ENCODE data around the gene VWF.

The VWF gene

DNA sequence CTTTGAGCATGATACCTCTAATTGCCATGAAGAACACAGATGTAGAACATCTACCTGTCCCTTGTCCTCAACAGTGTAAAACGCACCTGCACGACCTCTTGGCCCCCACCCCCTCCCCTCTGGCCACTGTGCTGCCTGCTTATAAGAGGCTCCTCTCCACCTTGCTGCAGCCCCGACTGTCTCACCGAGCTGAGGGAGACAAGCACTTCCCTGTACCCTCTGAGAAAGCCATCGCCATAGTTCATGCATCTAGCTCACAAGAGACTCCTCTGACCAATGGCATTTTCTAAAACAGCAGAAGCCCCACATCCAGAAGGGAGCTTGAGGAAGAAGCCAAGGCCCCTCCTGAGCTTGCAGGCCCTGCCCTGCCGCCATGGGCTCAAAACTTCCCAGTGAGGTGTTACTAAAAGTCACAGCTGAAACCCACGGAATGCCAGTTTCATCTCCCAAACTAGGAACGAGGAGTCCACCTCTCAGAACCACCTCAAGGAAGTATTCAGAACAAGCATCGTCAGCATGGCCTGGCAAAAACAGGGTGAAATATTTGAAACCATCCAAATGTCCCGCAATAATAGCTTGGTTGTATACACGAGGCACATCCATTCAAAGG lies 157.9 kb downstream of the VWF start:
- CTCF ChIA-PET: interaction anchor here (0.6 to 1.2 kb wide), 4 partner anchors 15 to 994 kb away, joined by 3 to 11 read pairs (median 3); no protein-coding TSS in a partner anchor
- no peak for DNase-seq (ENCODE audit: low spot score)
- no peak overlapping the region for H3K27ac ChIP-seq
- POLR2A ChIA-PET (ENCODE audit: low non-redundant PET): interaction anchor here (0.6 kb wide), 1 partner anchor 31 kb away, joined by 4 read pairs; no protein-coding TSS in a partner anchor
- TF ChIP-seq, protein P1, sequence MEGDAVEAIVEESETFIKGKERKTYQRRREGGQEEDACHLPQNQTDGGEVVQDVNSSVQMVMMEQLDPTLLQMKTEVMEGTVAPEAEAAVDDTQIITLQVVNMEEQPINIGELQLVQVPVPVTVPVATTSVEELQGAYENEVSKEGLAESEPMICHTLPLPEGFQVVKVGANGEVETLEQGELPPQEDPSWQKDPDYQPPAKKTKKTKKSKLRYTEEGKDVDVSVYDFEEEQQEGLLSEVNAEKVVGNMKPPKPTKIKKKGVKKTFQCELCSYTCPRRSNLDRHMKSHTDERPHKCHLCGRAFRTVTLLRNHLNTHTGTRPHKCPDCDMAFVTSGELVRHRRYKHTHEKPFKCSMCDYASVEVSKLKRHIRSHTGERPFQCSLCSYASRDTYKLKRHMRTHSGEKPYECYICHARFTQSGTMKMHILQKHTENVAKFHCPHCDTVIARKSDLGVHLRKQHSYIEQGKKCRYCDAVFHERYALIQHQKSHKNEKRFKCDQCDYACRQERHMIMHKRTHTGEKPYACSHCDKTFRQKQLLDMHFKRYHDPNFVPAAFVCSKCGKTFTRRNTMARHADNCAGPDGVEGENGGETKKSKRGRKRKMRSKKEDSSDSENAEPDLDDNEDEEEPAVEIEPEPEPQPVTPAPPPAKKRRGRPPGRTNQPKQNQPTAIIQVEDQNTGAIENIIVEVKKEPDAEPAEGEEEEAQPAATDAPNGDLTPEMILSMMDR (conservative IDR thresholded peaks at IDR 0.05; ENCODE audit: low read depth): no peak

GRCh38 chr12:5965950-5966383 lies 158.5 kb downstream of the VWF start:
- POLR2A ChIA-PET (ENCODE audit: low non-redundant PET): no interaction called here
- H3K27ac ChIP-seq: no peak overlapping the region
- DNase-seq (ENCODE audit: low spot score): peak; percentile 45
- TF ChIP-seq, protein P1 (conservative IDR thresholded peaks at IDR 0.05; ENCODE audit: low read depth): peak; percentile 60
- CTCF ChIA-PET: interaction anchor here (0.7 to 1.2 kb wide), 4 partner anchors 15 to 319 kb away, joined by 3 to 11 read pairs (median 4); no protein-coding TSS in a partner anchor

- ChIA-PET CTCF (interaction anchor here (0.6 to 0.7 kb wide), 2 partner anchors 24 to 209 kb away, joined by 3 to 5 read pairs; no protein-coding TSS in a partner anchor), POLR2A (ENCODE audit: low non-redundant PET) (no interaction called here)
- no peak overlapping the region for H3K27ac ChIP-seq
- no peak for DNase-seq (ENCODE audit: low spot score)
- TF ChIP-seq, protein P1 (conservative IDR thresholded peaks at IDR 0.05; ENCODE audit: low read depth): no peak
These were observed 159.3 kb downstream of the VWF start for GRCh38 chr12:5964913-5965900.

DNA sequence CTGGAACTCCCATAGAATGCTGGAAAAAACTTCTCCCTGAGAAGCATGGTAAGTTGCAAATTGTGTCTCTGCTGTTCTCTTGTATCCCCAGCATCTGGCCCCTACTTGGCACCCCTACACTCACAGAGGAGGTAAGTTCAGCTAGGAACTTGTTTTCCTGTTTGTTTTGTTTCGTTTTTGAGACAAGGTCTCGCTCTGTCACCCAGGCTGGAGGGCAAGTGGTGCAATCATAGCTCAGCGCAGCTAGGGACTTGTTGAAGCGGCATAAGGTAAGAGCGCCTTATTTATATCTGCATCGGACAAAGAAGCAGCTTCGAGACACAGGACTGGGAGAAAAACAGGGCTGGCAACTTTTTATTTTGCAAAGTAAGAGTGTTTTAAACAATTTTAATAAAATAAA lies 161.0 kb downstream of the VWF start:
- no peak overlapping the region for H3K27ac ChIP-seq
- DNase-seq (ENCODE audit: low spot score): no peak
- ChIA-PET POLR2A (ENCODE audit: low non-redundant PET) (no interaction called here), CTCF (no interaction called here)
- TF ChIP-seq, protein P1 (conservative IDR thresholded peaks at IDR 0.05; ENCODE audit: low read depth): no peak

DNA sequence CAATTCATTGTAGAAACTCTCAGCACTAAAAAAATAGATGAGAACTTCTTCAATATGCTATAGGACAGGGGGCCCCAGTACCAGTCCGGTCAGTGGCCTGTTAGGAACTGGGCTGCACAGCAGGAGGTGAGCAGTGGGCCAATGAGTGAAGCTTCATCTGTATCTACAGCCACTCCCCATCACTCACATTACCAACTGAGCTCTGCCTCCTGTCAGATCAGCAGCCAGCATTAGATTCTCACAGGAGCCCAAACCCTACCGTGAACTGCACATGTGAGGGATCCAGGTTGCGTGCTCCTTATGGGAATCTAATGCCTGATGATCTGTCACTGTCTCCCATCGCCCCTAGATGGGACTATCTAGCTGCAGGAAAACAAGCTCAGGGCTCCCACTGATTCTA lies 163.7 kb downstream of the VWF start:
- TF ChIP-seq, protein P1 (conservative IDR thresholded peaks at IDR 0.05; ENCODE audit: low read depth): no peak
- POLR2A ChIA-PET (ENCODE audit: low non-redundant PET): no interaction called here
- no peak overlapping the region for H3K27ac ChIP-seq
- CTCF ChIA-PET: no interaction called here
- DNase-seq (ENCODE audit: low spot score): no peak

DNA sequence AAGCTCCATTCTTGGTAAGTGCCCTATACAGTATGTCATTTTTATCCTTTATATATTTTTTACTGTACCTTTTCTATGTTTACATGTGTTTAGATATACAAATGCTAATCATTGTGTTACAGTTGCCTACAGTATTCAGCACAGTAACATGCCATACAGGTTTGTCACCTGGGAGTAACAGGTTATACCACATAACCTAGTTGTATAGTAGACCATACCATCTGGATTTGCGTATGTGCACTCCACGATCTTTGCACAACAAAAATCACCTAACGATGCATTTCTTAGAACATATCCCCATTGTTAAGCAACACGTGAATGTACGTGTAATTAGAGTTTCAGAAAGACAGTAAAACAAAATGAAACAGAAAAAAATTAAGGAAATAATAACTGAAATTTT lies 167.5 kb downstream of the VWF start:
- ChIA-PET POLR2A (ENCODE audit: low non-redundant PET) (no interaction called here), CTCF (interaction anchor here (0.6 kb wide), 1 partner anchor 1059 kb away, joined by 3 read pairs; no protein-coding TSS in a partner anchor)
- TF ChIP-seq, protein P1 (conservative IDR thresholded peaks at IDR 0.05; ENCODE audit: low read depth): no peak
- DNase-seq (ENCODE audit: low spot score): no peak
- H3K27ac ChIP-seq: no peak overlapping the region

All from RWPE1 (cell line).